A549 (cell line): Measurements from ENCODE around the gene KCTD19. TPM values are rescaled to one million over a fixed set of nuclear protein-coding genes. Genes with fewer than 3 reads are reported as not detected.
A peak's percentile ranks its signal among the peaks of the same experiment; 100 is the strongest.

Experiments
- ATAC-seq, 2 experiments: fragments of 200-7000 bp in 1 of 2; fragments of >200 bp in 1 of 2; cut with Nextera tagmentation in 1 of 2; cut with Tn5 transposase in 1 of 2; 3 replicates each; pipeline versions ENCODE4 v1.8.0 to v1.9.1; 2018 to 2020; ENCODE audit warnings: mild to moderate bottlenecking in 1 of 2, moderate library complexity in 1 of 2
- CTCF ChIA-PET: fragments of 300-600 bp; sonication (Branson Sonifier 250); formaldehyde crosslinking; extraction: SDS; loops from one replicate; lab custom pipeline; 2021; ENCODE audit warnings: antibody characterized with exemption, inconsistent platforms; lab: Yijun Ruan, JAX
- POLR2A ChIA-PET: fragments of 350-600 bp; formaldehyde crosslinking; extraction: SDS; loops from one replicate; lab custom pipeline; 2021; ENCODE audit warnings: antibody characterized with exemption, inconsistent platforms; lab: Yijun Ruan, JAX
- DNase-seq, 2 experiments: peaks; one replicate each; pipeline versions ENCODE4 v3.0.0 to v3.0.0-alpha.2; 2011 to 2016; ENCODE audit warnings: low read depth in 1 of 2, low spot score in 1 of 2
- FAIRE-seq: peaks from 2 replicates; lab custom pipeline; 2011; peaks lifted over from hg19 to GRCh38; lab: Jason Lieb, UNC
- H3K27ac ChIP-seq, 2 experiments: fragments of >200 bp; sonication (Bioruptor Twin); formaldehyde crosslinking; 3 replicates each; pipeline ENCODE4 v1.5.1; 2016 to 2017
- H3K4me1 ChIP-seq: fragments of >200 bp; sonication (Bioruptor Twin); formaldehyde crosslinking; 3 replicates; pipeline ENCODE4 v1.6.1; 2016
- H3K4me2 ChIP-seq: fragments of >200 bp; sonication (Bioruptor Twin); formaldehyde crosslinking; 3 replicates; pipeline ENCODE4 v1.6.1; 2016
- H3K4me3 ChIP-seq: fragments of >200 bp; sonication (Bioruptor Twin); formaldehyde crosslinking; 3 replicates; pipeline ENCODE4 v1.5.1; 2016
- H3K9me3 ChIP-seq: fragments of >200 bp; sonication (Bioruptor Twin); formaldehyde crosslinking; 3 replicates; pipeline ENCODE4 v1.6.1; 2016
- ATOH8 ChIP-seq: fragments of 250-450 bp; sonication (Bioruptor Pico); IDR thresholded peaks from 2 replicates; pipeline ENCODE4 v1.5.0; 2020; ENCODE audit warnings: low read depth, mild to moderate bottlenecking, moderate library complexity
- CEBPB ChIP-seq, 2 experiments: fragments of >200 bp in 1 of 2; sonication (Bioruptor Twin) in 1 of 2; formaldehyde crosslinking in 1 of 2; IDR thresholded peaks; 2 replicates each; pipeline ENCODE4 v1.6.1; 2012 to 2016
- CHD2 ChIP-seq: fragments of 150-350 bp; IDR thresholded peaks from 2 replicates; pipeline ENCODE4 v1.6.1; 2014; ENCODE audit warnings: low read length; ENCODE audit not compliant: partially characterized antibody
- CTCF ChIP-seq: fragments of >200 bp; sonication (Bioruptor Twin); formaldehyde crosslinking; IDR thresholded peaks from 3 replicates; pipeline ENCODE4 v1.5.1; 2016
- EP300 ChIP-seq, 2 experiments: fragments of >200 bp; sonication (Bioruptor Twin); formaldehyde crosslinking; IDR thresholded peaks; 2 replicates in 1 of 2; 3 replicates in 1 of 2; pipeline ENCODE4 v1.6.1; 2016 to 2017
- FOSL2 ChIP-seq, 2 experiments: fragments of 450-650 bp in 1 of 2; fragments of >200 bp in 1 of 2; sonication (Bioruptor Twin) in 1 of 2; formaldehyde crosslinking; IDR thresholded peaks; 2 replicates each; pipeline versions ENCODE4 v1.5.0 to v1.6.1; 2016 to 2020; ENCODE audit warnings: mild to moderate bottlenecking in 1 of 2, moderate library complexity in 1 of 2
- HMGXB4 ChIP-seq: fragments of 250-450 bp; sonication (Bioruptor Pico); IDR thresholded peaks from 2 replicates; pipeline ENCODE4 v1.5.0; 2021; ENCODE audit warnings: mild to moderate bottlenecking, moderate library complexity, borderline replicate concordance
- HOXB13 ChIP-seq: fragments of 250-450 bp; sonication (Bioruptor Pico); IDR thresholded peaks from 2 replicates; pipeline ENCODE4 v1.5.0; 2020; ENCODE audit warnings: low read depth, mild to moderate bottlenecking, moderate library complexity
- JUN ChIP-seq, 2 experiments: fragments of >200 bp; sonication (Bioruptor Twin); formaldehyde crosslinking; IDR thresholded peaks; 2 replicates in 1 of 2; 3 replicates in 1 of 2; pipeline ENCODE4 v1.6.1; 2016 to 2017
- KDM1A ChIP-seq: fragments of 200-600 bp; sonication (generic); IDR thresholded peaks from 2 replicates; pipeline ENCODE4 v1.6.1; 2016; ENCODE audit warnings: low read depth, mild to moderate bottlenecking
- MAFK ChIP-seq: fragments of 450-650 bp; IDR thresholded peaks from 2 replicates; pipeline ENCODE4 v1.6.1; 2014; ENCODE audit not compliant: partially characterized antibody
- MAX ChIP-seq: IDR thresholded peaks from 2 replicates; pipeline ENCODE4 v1.6.1; 2012
- MAZ ChIP-seq: fragments of 150-350 bp; IDR thresholded peaks from 2 replicates; pipeline ENCODE4 v1.6.1; 2014; ENCODE audit warnings: antibody characterized with exemption, low read depth, low read length, borderline replicate concordance
- MYC ChIP-seq: IDR thresholded peaks from 2 replicates; pipeline ENCODE4 v1.6.1; 2012; ENCODE audit warnings: mild to moderate bottlenecking, inconsistent platforms, low read length, improper control_type of control experiment, borderline replicate concordance
- NPAS2 ChIP-seq: fragments of 250-450 bp; sonication (Bioruptor Pico); IDR thresholded peaks from 2 replicates; pipeline ENCODE4 v1.8.0; 2022; ENCODE audit warnings: mild to moderate bottlenecking, moderate library complexity, borderline replicate concordance
- POLR2A ChIP-seq: IDR thresholded peaks from 2 replicates; pipeline ENCODE4 v1.6.1; 2012; ENCODE audit warnings: mild to moderate bottlenecking, low read length
- RCOR1 ChIP-seq: fragments of 150-350 bp; IDR thresholded peaks from 2 replicates; pipeline ENCODE4 v1.6.1; 2014; ENCODE audit warnings: antibody characterized with exemption, low read length, low read depth
- REST ChIP-seq: fragments of 200-600 bp; sonication (generic); IDR thresholded peaks from 2 replicates; pipeline ENCODE4 v1.6.1; 2016; ENCODE audit warnings: antibody characterized with exemption, mild to moderate bottlenecking, moderate library complexity
- RFX5 ChIP-seq: fragments of 450-650 bp; IDR thresholded peaks from 2 replicates; pipeline ENCODE4 v1.7.1; 2014; ENCODE audit warnings: antibody characterized with exemption, mild to moderate bottlenecking, moderate library complexity
- TFCP2L1 ChIP-seq: fragments of 250-450 bp; sonication (Bioruptor Pico); IDR thresholded peaks from 2 replicates; pipeline ENCODE4 v1.5.0; 2021; ENCODE audit warnings: mild to moderate bottlenecking
- TP53 ChIP-seq: fragments of 250-450 bp; sonication (Bioruptor Pico); IDR thresholded peaks from 2 replicates; pipeline ENCODE4 v1.5.0; 2021; ENCODE audit warnings: mild to moderate bottlenecking, moderate library complexity
- USF2 ChIP-seq: fragments of 450-650 bp; IDR thresholded peaks from 2 replicates; pipeline ENCODE4 v1.6.1; 2014; ENCODE audit warnings: antibody characterized with exemption
- ZSCAN20 ChIP-seq: fragments of 250-450 bp; sonication (Bioruptor Pico); IDR thresholded peaks from 2 replicates; pipeline ENCODE4 v1.8.0; 2022; ENCODE audit warnings: mild to moderate bottlenecking, moderate library complexity
- WGBS: methylation state at CpG from one replicate; pipeline ENCODE4 v1.1.6; 2017; ENCODE audit errors: missing lambda C conversion rate; 5-methylcytosine and 5-hydroxymethylcytosine counted together
- polyA plus RNA-seq, 4 experiments: library from polyadenylated mRNA; depleted of rRNA in 3 of 4; stranded (reverse); fragments of >200 nt; fragmentation: RNase III in 1 of 4; extraction: RNeasy Plus Mini Kit Qiagen cat#74134 plus additional on column Dnase treatment in 1 of 4; gene quantifications; 2 replicates in 3 of 4; 3 replicates in 1 of 4; pipeline ENCODE4 v1.2.3, GENCODE V29; 2011 to 2017

KCTD19 gene
- polyA plus RNA-seq, 2 of the 4 experiments (the other 2 are of a cell fraction): 0.57 to 1.1 TPM

GRCh38 chr16:67304020-67304419, 22.5 kb downstream of the KCTD19 start:
- POLR2A ChIA-PET: no interaction called here
- no peak overlapping the region for H3K27ac ChIP-seq
- no peak for FAIRE-seq
- CTCF ChIA-PET: interaction anchor here (0.7 kb wide), 1 partner anchor 19 kb away, joined by 3 read pairs; no protein-coding TSS in a partner anchor
- H3K4me3 ChIP-seq: no peak overlapping the region
- DNase-seq: no peak
- H3K4me2 ChIP-seq: no peak overlapping the region
- WGBS: 71% methylated on average over 1 of the region's 1 CpG
- no peak for ATAC-seq
- H3K4me1 ChIP-seq: no peaks in the 10 kb centered on the region
- H3K9me3 ChIP-seq: no peaks in the 10 kb centered on the region
- no peak for TF ChIP-seq CTCF
- no peak for TF ChIP-seq MAFK
- TF ChIP-seq ATOH8 (CRISPR knock-in tag): no peak
- no peak for TF ChIP-seq HMGXB4 (CRISPR knock-in tag)
- TF ChIP-seq KDM1A: no peak
- TF ChIP-seq JUN (IDR thresholded peaks at IDR 0.05): no peak
- no peak for TF ChIP-seq REST
- TF ChIP-seq FOSL2 (IDR thresholded peaks at IDR 0.05): no peak
- no peak for TF ChIP-seq FOSL2 (CRISPR knock-in tag; IDR thresholded peaks at IDR 0.05)
- no peak for TF ChIP-seq MAZ
- no peak for TF ChIP-seq NPAS2 (CRISPR knock-in tag)
- TF ChIP-seq EP300 (IDR thresholded peaks at IDR 0.05): no peak
- TF ChIP-seq CHD2: no peak
- no peak for TF ChIP-seq TFCP2L1 (CRISPR knock-in tag)

- Histone ChIP-seq H3K4me2 (no peak overlapping the region), H3K27ac (no peak overlapping the region), H3K4me3 (no peak overlapping the region), H3K9me3 (no peaks in the 10 kb centered on the region), H3K4me1 (no peaks in the 10 kb centered on the region)
- ChIA-PET POLR2A (no interaction called here), CTCF (interaction anchor here (0.6 to 0.7 kb wide), 2 partner anchors 18 to 893 kb away, joined by 3 read pairs; no protein-coding TSS in a partner anchor)
- DNase-seq: no peak
- WGBS: 85% methylated on average over 6 of the region's 8 CpGs
- peak; percentile 19 to 46; a peak in 2 of 6 replicates for ATAC-seq
- FAIRE-seq: no peak
- TF ChIP-seq POLR2A: no peak
- TF ChIP-seq ZSCAN20: no peak
- no peak for TF ChIP-seq ATOH8 (CRISPR knock-in tag)
- no peak for TF ChIP-seq CHD2
- TF ChIP-seq CEBPB (IDR thresholded peaks at IDR 0.05): no peak
- TF ChIP-seq TP53 (CRISPR knock-in tag): no peak
- no peak for TF ChIP-seq MYC
- TF ChIP-seq MAX: no peak
- TF ChIP-seq RCOR1: no peak
- no peak for TF ChIP-seq HOXB13 (CRISPR knock-in tag)
- TF ChIP-seq MAFK: no peak
- no peak for TF ChIP-seq RFX5
- TF ChIP-seq HMGXB4 (CRISPR knock-in tag): no peak
- no peak for TF ChIP-seq USF2
- no peak for TF ChIP-seq MAZ
- TF ChIP-seq JUN (IDR thresholded peaks at IDR 0.05): no peak
Measured at GRCh38 chr16:67302970-67303369, 23.6 kb downstream of the KCTD19 start.
